ENCODE measurements around the gene MISFA. TPM values are rescaled to one million over a fixed set of nuclear protein-coding genes. Genes with fewer than 3 reads are reported as not detected.
A peak's percentile ranks its signal among the peaks of the same experiment; 100 is the strongest.
"Not testable (repeated sequence)": the region's sequence is repeated elsewhere in the genome, so short reads cannot be mapped to it uniquely, and the experiment has no call there.

Gene MISFA
- total RNA-seq, 4 donors from 2014 or later = 4.2 to 13.9 (median 10.4) TPM; not detected in 1

- Histone ChIP-seq H3K36me3 (peaks cover 0 to 7% of the 10 kb centered on the region in 2 donors), H3K27me3 (no peaks in the 10 kb centered on the region), H3K27ac (peak overlapping the region in 2 of 4 donors; percentile 88 to 91), H3K4me1 (peaks cover 3 to 60% (median 10%) of the 10 kb centered on the region in 3 donors), H3K9me3 (no peaks in the 10 kb centered on the region), H3K4me3 (no peak overlapping the region)
- no peak for ATAC-seq
- TF ChIP-seq CTCF (IDR thresholded peaks at IDR 0.05) (no peak), POLR2AphosphoS5 (IDR thresholded peaks at IDR 0.05) (no peak), EP300 (IDR thresholded peaks at IDR 0.05) (no peak), POLR2A (IDR thresholded peaks at IDR 0.05) (no peak)
- 37 to 58% methylated on average over 2 of the region's 2 CpGs for WGBS, 2 donors (ENCODE audit: low coverage in 1 of 2)
Measured at GRCh38 chr11:18590571-18590970, 9.0 kb upstream of the MISFA start.

GRCh38 chr11:18594088-18594487, 5.5 kb upstream of the MISFA start:
- Histone ChIP-seq H3K4me1 (peaks cover 0 to 60% (median 10%) of the 10 kb centered on the region in 3 donors), H3K36me3 (peaks cover 0 to 20% of the 10 kb centered on the region in 2 donors)
- H3K27me3 ChIP-seq, H3K9me3 ChIP-seq, H3K27ac ChIP-seq, H3K4me3 ChIP-seq, ATAC-seq: not testable (repeated sequence)
- 90 to 96% methylated on average over 2 to 3 of the region's 5 CpGs for whole genome bisulfite sequencing, 2 donors (ENCODE audit: low coverage in 1 of 2)

GRCh38 chr11:18594999-18595749, 4.4 kb upstream of the MISFA start:
- no peak for ATAC-seq
- Histone ChIP-seq H3K9me3 (no peaks in the 10 kb centered on the region), H3K27me3 (no peaks in the 10 kb centered on the region), H3K4me1 (peaks cover 0 to 49% (median 2%) of the 10 kb centered on the region in 3 donors), H3K4me3 (no peak overlapping the region), H3K27ac (no peak overlapping the region), H3K36me3 (peaks cover 0 to 20% of the 10 kb centered on the region in 2 donors)
- no peak for TF ChIP-seq POLR2A (IDR thresholded peaks at IDR 0.05)
- TF ChIP-seq EP300 (IDR thresholded peaks at IDR 0.05) = no peak
- no peak for TF ChIP-seq POLR2AphosphoS5 (IDR thresholded peaks at IDR 0.05)
- no peak for TF ChIP-seq CTCF (IDR thresholded peaks at IDR 0.05)
- 52% methylated on average over 3 of the region's 5 CpGs; no CpG with 5 or more reads in 1 of the 2 donors for WGBS, 2 donors (ENCODE audit: low coverage in 1 of 2)

GRCh38 chr11:18600915-18601569, 1.5 kb downstream of the MISFA start:
- 69 to 100% methylated on average over 1 to 3 of the region's 4 CpGs for WGBS, 2 donors (ENCODE audit: low coverage in 1 of 2)

More at GRCh38 chr11:18600915-18601569, 1.5 kb downstream of the MISFA start:
- peak overlapping the region; percentile 6 to 76 (median 65) for H3K27ac ChIP-seq
- peak; percentile 67 for ATAC-seq
- H3K4me1 ChIP-seq = peaks cover 0 to 53% (median 0%) of the 10 kb centered on the region in 3 donors
- H3K9me3 ChIP-seq = no peaks in the 10 kb centered on the region
- no peaks in the 10 kb centered on the region for H3K27me3 ChIP-seq
- TF ChIP-seq POLR2A (IDR thresholded peaks at IDR 0.05) (no peak), POLR2AphosphoS5 (IDR thresholded peaks at IDR 0.05) (no peak), CTCF (IDR thresholded peaks at IDR 0.05) (no peak), EP300 (IDR thresholded peaks at IDR 0.05) (no peak)
- H3K4me3 ChIP-seq = no peak overlapping the region
- peaks cover 0 to 19% of the 10 kb centered on the region in 2 donors for H3K36me3 ChIP-seq
